PFSK-1 (cell line): ENCODE results near the gene KRTAP9-1.
"Not testable (repeated sequence)": the region's sequence is repeated elsewhere in the genome, so short reads cannot be mapped to it uniquely, and the experiment has no call there.

Source experiments
- POLR2AphosphoS5 ChIP-seq: IDR thresholded peaks from 2 replicates; pipeline ENCODE4 v1.6.1; 2012; ENCODE audit warnings: low read depth, mild to moderate bottlenecking, control low read depth, low read length, moderate library complexity
- REST ChIP-seq, 2 experiments: IDR thresholded peaks; 2 replicates each; pipeline versions ENCODE4 v1.6.1 to v1.8.0; 2011 to 2012; ENCODE audit warnings: low read depth in 2 of 2, low read length in 2 of 2, control low read depth in 1 of 2, inconsistent platforms in 1 of 2, mild to moderate bottlenecking in 1 of 2, moderate library complexity in 1 of 2; ENCODE audit not compliant: insufficient read depth in 1 of 2
- SIN3A ChIP-seq: IDR thresholded peaks from 2 replicates; pipeline ENCODE4 v1.6.1; 2012; ENCODE audit warnings: mild to moderate bottlenecking, low read length, moderate library complexity, borderline replicate concordance; ENCODE audit not compliant: insufficient read depth
- TAF1 ChIP-seq: IDR thresholded peaks from 2 replicates; pipeline ENCODE4 v1.6.1; 2012; ENCODE audit warnings: low read length, control low read depth, borderline replicate concordance; ENCODE audit not compliant: insufficient read depth

The KRTAP9-1 gene

GRCh38 chr17:41232399-41233105 lies 42.9 kb downstream of the KRTAP9-1 start, which contains the start of gene KRTAP9-3:
KRTAP9-3 (plus strand) TSS chr17:41232449; CDS start chr17:41232502, 53 bp downstream.
- not testable (repeated sequence) for TF ChIP-seq SIN3A; REST (IDR thresholded peaks at IDR 0.05; ENCODE audit: insufficient read depth in 1 of 2, low read depth in 2 of 2, low read length in 2 of 2); POLR2AphosphoS5

DNA sequence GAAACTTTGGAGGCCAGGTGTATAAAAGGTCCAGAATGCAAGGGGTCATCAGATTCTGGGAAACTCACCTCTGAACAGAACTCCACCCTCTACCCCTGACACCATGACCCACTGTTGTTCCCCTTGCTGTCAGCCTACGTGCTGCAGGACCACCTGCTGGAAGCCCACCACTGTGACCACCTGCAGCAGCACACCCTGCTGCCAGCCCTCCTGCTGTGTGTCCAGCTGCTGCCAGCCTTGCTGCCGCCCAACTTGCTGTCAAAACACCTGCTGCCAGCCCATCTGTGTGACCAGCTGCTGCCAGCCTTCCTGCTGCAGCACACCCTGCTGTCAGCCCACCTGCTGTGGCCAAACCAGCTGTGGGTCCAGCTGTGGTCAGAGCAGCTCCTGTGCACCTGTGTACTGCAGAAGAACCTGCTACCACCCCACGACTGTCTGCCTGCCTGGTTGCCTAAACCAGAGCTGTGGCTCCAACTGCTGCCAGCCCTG lies 48.3 kb downstream of the KRTAP9-1 start, which contains the start of gene KRTAP9-8:
Gene KRTAP9-8, plus strand, starts transcription at position 51 of the 489 bp plus-strand sequence. Its CDS starts 53 bp downstream, at position 104.
- TF ChIP-seq POLR2AphosphoS5; REST (IDR thresholded peaks at IDR 0.05; ENCODE audit: insufficient read depth in 1 of 2, low read depth in 2 of 2, low read length in 2 of 2); TAF1: not testable (repeated sequence)
